Chondrocyte (in vitro differentiated cells): ENCODE results near the gene DNAH14. TPM values are rescaled to one million over a fixed set of nuclear protein-coding genes. Genes with fewer than 3 reads are reported as not detected.

Experiments
- DNase-seq: peaks from one replicate; pipeline ENCODE4 v3.0.0; 2021; ENCODE audit warnings: mixed read lengths, low spot score
- H3K27ac Mint-ChIP-seq: one replicate; pipeline ENCODE4 v1.8.0; 2021; ENCODE audit warnings: mild to moderate bottlenecking, moderate library complexity, mixed read lengths; ENCODE audit not compliant: unreplicated experiment
- H3K27me3 Mint-ChIP-seq: 2 replicates; pipeline ENCODE4 v1.8.0; 2021; ENCODE audit warnings: low read depth, mixed read lengths
- H3K36me3 Mint-ChIP-seq: 2 replicates; pipeline ENCODE4 v1.8.0; 2021; ENCODE audit warnings: low read depth, mixed read lengths
- H3K4me1 Mint-ChIP-seq: 2 replicates; pipeline ENCODE4 v1.8.0; 2021; ENCODE audit warnings: low read depth, mild to moderate bottlenecking, mixed read lengths
- H3K4me3 Mint-ChIP-seq: one replicate; pipeline ENCODE4 v1.8.0; 2021; ENCODE audit warnings: mild to moderate bottlenecking, moderate library complexity, mixed read lengths; ENCODE audit not compliant: unreplicated experiment
- H3K9me3 Mint-ChIP-seq: 2 replicates; pipeline ENCODE4 v1.8.0; 2021; ENCODE audit warnings: low read depth, mixed read lengths
- CTCF ChIP-seq: fragments of 200-600 bp; sonication (generic); IDR thresholded peaks from 2 replicates; pipeline ENCODE4 v1.5.0; 2021; ENCODE audit warnings: antibody characterized with exemption, mild to moderate bottlenecking, moderate library complexity
- total RNA-seq: library from RNA; stranded (reverse); gene quantifications from 3 replicates; pipeline ENCODE4 v1.2.1, GENCODE V29; 2021

DNAH14 gene
- total RNA-seq, 1 donor from 2014 or later: 16.0 TPM

GRCh38 chr1:225111000-225111399 is 181.5 kb downstream of the DNAH14 start:
- TF ChIP-seq CTCF: no peak
- Mint-ChIP-seq H3K36me3 (peaks cover 4% of the 10 kb centered on the region), H3K27ac (no peak overlapping the region), H3K27me3 (no peaks in the 10 kb centered on the region), H3K4me3 (no peak overlapping the region), H3K9me3 (peaks cover 15% of the 10 kb centered on the region), H3K4me1 (no peaks in the 10 kb centered on the region)
- DNase-seq: no peak

GRCh38 chr1:225113265-225113664 is 183.8 kb downstream of the DNAH14 start:
- Mint-ChIP-seq H3K36me3 (no peaks in the 10 kb centered on the region), H3K4me1 (no peaks in the 10 kb centered on the region), H3K27me3 (no peaks in the 10 kb centered on the region), H3K27ac (no peak overlapping the region), H3K9me3 (peaks cover 6% of the 10 kb centered on the region), H3K4me3 (no peak overlapping the region)
- DNase-seq: no peak
- TF ChIP-seq CTCF: no peak

GRCh38 chr1:225114354-225114990 is 185.0 kb downstream of the DNAH14 start:
- Mint-ChIP-seq H3K27ac (no peak overlapping the region), H3K36me3 (no peaks in the 10 kb centered on the region), H3K9me3 (peaks cover 6% of the 10 kb centered on the region), H3K27me3 (no peaks in the 10 kb centered on the region), H3K4me3 (no peak overlapping the region), H3K4me1 (no peaks in the 10 kb centered on the region)
- TF ChIP-seq CTCF: no peak
- no peak for DNase-seq

- Mint-ChIP-seq H3K36me3 (peaks cover 4% of the 10 kb centered on the region), H3K9me3 (peaks cover 3% of the 10 kb centered on the region), H3K27me3 (no peaks in the 10 kb centered on the region), H3K4me3 (no peak overlapping the region), H3K4me1 (no peaks in the 10 kb centered on the region), H3K27ac (no peak overlapping the region)
- no peak for TF ChIP-seq CTCF
- no peak for DNase-seq
Measured at GRCh38 chr1:225119307-225119706, 189.8 kb downstream of the DNAH14 start.

- peaks cover 21% of the 10 kb centered on the region for H3K9me3 Mint-ChIP-seq
- no peak for TF ChIP-seq CTCF
Measured at GRCh38 chr1:225121095-225121494, 191.6 kb downstream of the DNAH14 start.

More at GRCh38 chr1:225121095-225121494, 191.6 kb downstream of the DNAH14 start:
- no peaks in the 10 kb centered on the region for H3K4me1 Mint-ChIP-seq
- no peak overlapping the region for H3K27ac Mint-ChIP-seq
- peaks cover 20% of the 10 kb centered on the region for H3K36me3 Mint-ChIP-seq
- no peaks in the 10 kb centered on the region for H3K27me3 Mint-ChIP-seq
- H3K4me3 Mint-ChIP-seq: no peak overlapping the region
- no peak for DNase-seq
